DND-41 (cell line): ENCODE data around the gene INTS12.

ENCODE experiments used
- EZH2 ChIP-seq: IDR thresholded peaks from 3 replicates; pipeline ENCODE4 v1.6.1; 2012; ENCODE audit warnings: borderline replicate concordance, low read depth, mild to moderate bottlenecking, moderate library complexity, low read length, inconsistent platforms; ENCODE audit not compliant: severe bottlenecking
- TF ChIP-seq, protein P1 (sequence below): IDR thresholded peaks from 2 replicates; pipeline ENCODE4 v1.5.1; 2012; ENCODE audit warnings: borderline replicate concordance, low read length, moderate library complexity, mild to moderate bottlenecking; ENCODE audit not compliant: poor library complexity, severe bottlenecking; ENCODE audit errors: extremely low read depth

DNA sequence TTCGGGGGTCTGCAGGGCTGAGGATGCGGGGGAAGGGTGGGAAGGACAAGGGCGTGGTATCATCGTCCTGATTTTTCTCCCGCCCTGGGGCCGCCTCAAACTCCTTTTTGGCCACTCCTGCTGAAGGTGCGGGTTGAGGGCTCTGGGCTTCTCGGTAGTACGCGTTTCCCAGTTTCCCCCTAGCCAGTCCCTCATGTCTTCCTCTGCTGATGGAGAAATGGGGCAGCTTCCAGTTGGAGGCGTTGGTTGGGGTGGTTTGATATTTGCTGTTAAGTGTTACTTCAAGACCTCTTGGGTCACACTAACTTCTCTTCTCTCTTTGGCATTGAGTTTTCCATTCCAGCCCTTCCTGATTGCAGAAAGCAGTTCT lies 577 bp upstream of the INTS12 start:
- TF ChIP-seq EZH2, result no peak
- TF ChIP-seq, protein P1, sequence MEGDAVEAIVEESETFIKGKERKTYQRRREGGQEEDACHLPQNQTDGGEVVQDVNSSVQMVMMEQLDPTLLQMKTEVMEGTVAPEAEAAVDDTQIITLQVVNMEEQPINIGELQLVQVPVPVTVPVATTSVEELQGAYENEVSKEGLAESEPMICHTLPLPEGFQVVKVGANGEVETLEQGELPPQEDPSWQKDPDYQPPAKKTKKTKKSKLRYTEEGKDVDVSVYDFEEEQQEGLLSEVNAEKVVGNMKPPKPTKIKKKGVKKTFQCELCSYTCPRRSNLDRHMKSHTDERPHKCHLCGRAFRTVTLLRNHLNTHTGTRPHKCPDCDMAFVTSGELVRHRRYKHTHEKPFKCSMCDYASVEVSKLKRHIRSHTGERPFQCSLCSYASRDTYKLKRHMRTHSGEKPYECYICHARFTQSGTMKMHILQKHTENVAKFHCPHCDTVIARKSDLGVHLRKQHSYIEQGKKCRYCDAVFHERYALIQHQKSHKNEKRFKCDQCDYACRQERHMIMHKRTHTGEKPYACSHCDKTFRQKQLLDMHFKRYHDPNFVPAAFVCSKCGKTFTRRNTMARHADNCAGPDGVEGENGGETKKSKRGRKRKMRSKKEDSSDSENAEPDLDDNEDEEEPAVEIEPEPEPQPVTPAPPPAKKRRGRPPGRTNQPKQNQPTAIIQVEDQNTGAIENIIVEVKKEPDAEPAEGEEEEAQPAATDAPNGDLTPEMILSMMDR, result no peak
